Fibroblast of the aortic adventitia (primary cell): ENCODE results near the gene CHAMP1. TPM values are rescaled to one million over a fixed set of nuclear protein-coding genes. Genes with fewer than 3 reads are reported as not detected.

Experiments used
- DNase-seq: peaks from one replicate; pipeline ENCODE4 v3.0.0-alpha.2; 2010; ENCODE audit warnings: low read depth
- H3K4me3 ChIP-seq: 2 replicates; pipeline ENCODE4 v1.5.1; 2011; ENCODE audit warnings: low read depth, mild to moderate bottlenecking, control low read depth, low read length, moderate library complexity
- total RNA-seq: library from RNA; depleted of rRNA; stranded (reverse); fragments of >200 nt; gene quantifications from 2 replicates; pipeline ENCODE4 v1.2.3, GENCODE V29; 2012; ENCODE audit warnings: low replicate concordance
- TF ChIP-seq, protein P1 (sequence below): IDR thresholded peaks from 2 replicates; pipeline ENCODE4 v1.5.1; 2011; ENCODE audit warnings: mild to moderate bottlenecking, low read length, control low read depth, inconsistent platforms; ENCODE audit not compliant: insufficient read depth

The CHAMP1 gene
- total RNA-seq, 1 donor = 22.5 TPM

- TF ChIP-seq, protein P1, sequence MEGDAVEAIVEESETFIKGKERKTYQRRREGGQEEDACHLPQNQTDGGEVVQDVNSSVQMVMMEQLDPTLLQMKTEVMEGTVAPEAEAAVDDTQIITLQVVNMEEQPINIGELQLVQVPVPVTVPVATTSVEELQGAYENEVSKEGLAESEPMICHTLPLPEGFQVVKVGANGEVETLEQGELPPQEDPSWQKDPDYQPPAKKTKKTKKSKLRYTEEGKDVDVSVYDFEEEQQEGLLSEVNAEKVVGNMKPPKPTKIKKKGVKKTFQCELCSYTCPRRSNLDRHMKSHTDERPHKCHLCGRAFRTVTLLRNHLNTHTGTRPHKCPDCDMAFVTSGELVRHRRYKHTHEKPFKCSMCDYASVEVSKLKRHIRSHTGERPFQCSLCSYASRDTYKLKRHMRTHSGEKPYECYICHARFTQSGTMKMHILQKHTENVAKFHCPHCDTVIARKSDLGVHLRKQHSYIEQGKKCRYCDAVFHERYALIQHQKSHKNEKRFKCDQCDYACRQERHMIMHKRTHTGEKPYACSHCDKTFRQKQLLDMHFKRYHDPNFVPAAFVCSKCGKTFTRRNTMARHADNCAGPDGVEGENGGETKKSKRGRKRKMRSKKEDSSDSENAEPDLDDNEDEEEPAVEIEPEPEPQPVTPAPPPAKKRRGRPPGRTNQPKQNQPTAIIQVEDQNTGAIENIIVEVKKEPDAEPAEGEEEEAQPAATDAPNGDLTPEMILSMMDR = no peak
Observed at GRCh38 chr13:114298866-114299265, 15.4 kb upstream of the CHAMP1 start.

DNA sequence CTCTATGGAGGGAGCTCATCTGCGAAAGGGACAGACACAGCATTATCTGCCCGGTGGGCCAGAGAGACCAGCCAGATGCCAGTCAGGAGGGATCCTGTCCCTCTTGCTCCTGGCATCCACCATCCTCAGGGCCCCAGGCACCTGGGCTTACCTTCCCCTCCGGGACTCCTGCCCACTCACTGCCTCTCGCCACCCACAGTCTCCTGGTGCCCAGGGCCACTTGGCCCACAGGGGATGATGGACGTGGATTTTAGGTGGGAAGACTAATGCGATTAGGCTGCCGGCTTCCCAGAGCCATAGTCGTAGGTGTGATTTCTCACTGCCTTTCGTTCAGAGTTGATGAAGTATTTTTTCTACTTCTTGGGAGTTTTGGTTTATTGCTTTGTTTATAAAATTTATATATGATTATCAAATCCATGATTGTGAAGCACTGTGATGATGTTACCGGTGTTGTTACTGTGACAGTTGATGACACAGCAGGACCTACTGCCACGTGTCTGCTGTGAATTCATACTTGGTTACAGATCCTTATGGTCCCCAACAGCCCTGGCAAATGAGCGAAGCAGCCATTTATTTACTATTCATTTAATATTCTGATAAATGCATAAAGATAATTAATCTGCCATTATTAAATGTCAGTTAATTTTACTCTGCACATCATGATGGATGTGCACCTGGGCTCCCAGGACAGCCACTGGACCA lies 14.5 kb upstream of the CHAMP1 start:
- no peak overlapping the region for H3K4me3 ChIP-seq
- TF ChIP-seq, protein P1 = no peak
- no peak for DNase-seq

More at GRCh38 chr13:114298866-114299265, 15.4 kb upstream of the CHAMP1 start:
- no peak for DNase-seq
- no peak overlapping the region for H3K4me3 ChIP-seq

DNA sequence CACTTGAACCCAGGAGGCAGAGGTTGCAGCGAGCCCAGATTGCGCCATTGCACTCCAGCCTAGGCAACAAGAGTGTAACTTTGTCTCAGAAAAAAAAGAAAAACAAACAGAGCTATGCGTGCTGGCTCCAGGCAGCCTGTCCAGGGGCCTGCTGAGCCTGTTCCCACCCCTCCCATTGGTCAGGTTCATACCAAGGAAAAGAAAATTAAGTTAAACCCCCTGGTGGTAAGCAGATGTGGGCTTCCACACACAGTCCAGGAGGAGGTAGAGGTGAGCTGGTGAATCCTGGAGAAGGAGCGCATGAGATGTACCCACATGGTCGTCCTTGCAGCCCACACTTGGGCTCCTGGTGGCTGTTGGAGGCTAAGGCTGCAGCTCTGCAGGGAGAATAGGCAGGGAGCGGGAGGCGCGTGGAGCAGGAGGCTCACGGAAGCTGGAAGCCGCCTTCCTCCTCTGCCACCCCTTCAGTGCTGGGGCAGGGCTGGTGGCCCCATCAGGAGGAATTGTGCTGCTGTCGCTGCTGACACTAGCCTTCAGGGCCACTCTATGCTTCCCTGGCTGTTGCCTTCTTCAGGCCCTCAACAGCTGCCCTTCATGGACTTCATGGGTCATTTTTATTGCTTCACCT lies 10.5 kb upstream of the CHAMP1 start:
- TF ChIP-seq, protein P1 = no peak
- DNase-seq = no peak
- no peak overlapping the region for H3K4me3 ChIP-seq

DNA sequence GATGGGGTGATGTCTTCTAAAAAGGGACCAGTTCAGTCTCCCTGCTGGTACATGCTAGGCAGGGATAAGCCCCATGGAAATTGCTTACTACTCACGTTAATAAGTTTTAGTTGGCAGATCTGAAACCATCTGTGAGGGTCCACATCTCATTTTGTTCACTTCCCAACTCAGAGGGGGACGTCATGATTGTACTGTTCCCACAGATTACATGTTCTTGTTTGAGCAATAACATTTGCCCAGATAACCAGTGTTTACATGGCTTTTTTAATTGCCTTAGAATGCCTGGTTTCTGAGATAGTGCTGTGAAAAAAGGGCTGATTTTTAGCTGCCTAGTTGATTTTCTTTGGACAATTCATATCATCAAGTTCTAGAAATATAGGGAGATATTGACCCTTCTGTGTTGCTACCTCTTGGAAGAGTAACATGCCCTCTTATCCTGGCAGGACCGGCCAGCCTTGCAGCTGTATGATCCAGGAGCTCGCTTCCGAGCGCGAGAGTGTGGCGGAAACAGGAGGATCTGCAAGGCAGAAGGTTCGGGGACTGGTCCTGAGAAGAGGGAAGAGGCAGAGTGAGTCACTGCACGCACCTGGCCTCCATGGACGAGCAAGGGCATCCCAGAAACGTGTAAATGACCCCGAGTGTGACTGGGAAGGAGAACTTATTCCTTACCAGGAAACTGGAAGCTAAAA lies 9.8 kb upstream of the CHAMP1 start:
- DNase-seq = no peak
- no peak overlapping the region for H3K4me3 ChIP-seq
- TF ChIP-seq, protein P1 = no peak

GRCh38 chr13:114309086-114309485 lies 5.2 kb upstream of the CHAMP1 start:
- no peak overlapping the region for H3K4me3 ChIP-seq
- TF ChIP-seq, protein P1 = no peak
- no peak for DNase-seq

- DNase-seq = no peak
- TF ChIP-seq, protein P1 = no peak
- H3K4me3 ChIP-seq = no peak overlapping the region
Observed at GRCh38 chr13:114309806-114310410, 4.4 kb upstream of the CHAMP1 start.
